Liver (tissue), 3 donors: ENCODE measurements around the gene PTHLH.

Experiments
- EGR1 ChIP-seq, 2 donors: IDR thresholded peaks; 2 replicates each; pipeline ENCODE4 v1.6.1; 2016 to 2018; ENCODE audit warnings: antibody characterized with exemption in 2 of 2, low read depth in 2 of 2
- GABPA ChIP-seq, 2 donors: IDR thresholded peaks in 1 of 2; conservative IDR thresholded peaks in 1 of 2; 2 replicates each; pipeline ENCODE4 v1.6.1; 2016; ENCODE audit warnings: antibody characterized with exemption in 2 of 2, mild to moderate bottlenecking in 1 of 2, moderate library complexity in 1 of 2
- JUND ChIP-seq, 2 donors: IDR thresholded peaks; 2 replicates each; pipeline ENCODE4 v1.6.1; 2016; ENCODE audit warnings: antibody characterized with exemption in 2 of 2
- NR2F2 ChIP-seq: IDR thresholded peaks from 2 replicates; pipeline ENCODE4 v1.6.1; 2016; ENCODE audit warnings: antibody characterized with exemption
- RXRA ChIP-seq, 2 donors: IDR thresholded peaks; 2 replicates each; pipeline ENCODE4 v1.6.1; 2017 to 2018; ENCODE audit warnings: antibody characterized with exemption in 2 of 2, mild to moderate bottlenecking in 1 of 2
- SP1 ChIP-seq: IDR thresholded peaks from 2 replicates; pipeline ENCODE4 v1.6.1; 2018; ENCODE audit warnings: antibody characterized with exemption, mild to moderate bottlenecking
- TAF1 ChIP-seq: conservative IDR thresholded peaks from 2 replicates; pipeline ENCODE4 v1.6.1; 2016; ENCODE audit warnings: antibody characterized with exemption, mild to moderate bottlenecking
- TF ChIP-seq, protein P1 (sequence below): IDR thresholded peaks from 2 replicates; pipeline ENCODE4 v1.6.1; 2016; ENCODE audit warnings: antibody characterized with exemption, mild to moderate bottlenecking
- TF ChIP-seq, protein P2 (sequence below): fragments of 150-350 bp; IDR thresholded peaks from 2 replicates; pipeline ENCODE4 v1.5.1; 2017; ENCODE audit warnings: improper control_type of control experiment, low read depth, low read length; ENCODE audit not compliant: missing input control
- TF ChIP-seq, protein P3 (sequence below): IDR thresholded peaks from 2 replicates; pipeline ENCODE4 v1.6.1; 2016; ENCODE audit warnings: antibody characterized with exemption
- TF ChIP-seq, protein P4 (sequence below): IDR thresholded peaks from 2 replicates; pipeline ENCODE4 v1.6.1; 2016; ENCODE audit warnings: antibody characterized with exemption
- donor health status: healthy.
- donor health status: healthy.

DNA sequence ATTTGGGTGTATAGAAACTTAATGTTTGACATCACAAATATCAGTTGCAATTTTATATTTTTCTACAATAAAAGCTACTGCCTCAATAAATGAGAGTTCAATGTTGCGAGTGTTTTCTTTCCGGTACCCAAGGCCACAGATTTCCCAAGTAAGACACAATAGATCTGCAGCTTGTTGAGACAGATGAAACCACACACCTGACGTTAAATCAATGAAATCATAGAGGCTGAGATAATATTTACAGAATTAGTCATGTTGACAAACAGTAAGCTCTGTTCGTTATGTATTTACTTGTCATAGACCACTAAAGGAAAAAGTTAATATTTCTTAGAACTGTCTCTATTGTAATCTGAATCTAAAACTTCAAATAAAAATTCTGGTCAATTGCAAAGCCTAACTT lies 49.2 kb upstream of the PTHLH start:
- TF ChIP-seq, protein P1, sequence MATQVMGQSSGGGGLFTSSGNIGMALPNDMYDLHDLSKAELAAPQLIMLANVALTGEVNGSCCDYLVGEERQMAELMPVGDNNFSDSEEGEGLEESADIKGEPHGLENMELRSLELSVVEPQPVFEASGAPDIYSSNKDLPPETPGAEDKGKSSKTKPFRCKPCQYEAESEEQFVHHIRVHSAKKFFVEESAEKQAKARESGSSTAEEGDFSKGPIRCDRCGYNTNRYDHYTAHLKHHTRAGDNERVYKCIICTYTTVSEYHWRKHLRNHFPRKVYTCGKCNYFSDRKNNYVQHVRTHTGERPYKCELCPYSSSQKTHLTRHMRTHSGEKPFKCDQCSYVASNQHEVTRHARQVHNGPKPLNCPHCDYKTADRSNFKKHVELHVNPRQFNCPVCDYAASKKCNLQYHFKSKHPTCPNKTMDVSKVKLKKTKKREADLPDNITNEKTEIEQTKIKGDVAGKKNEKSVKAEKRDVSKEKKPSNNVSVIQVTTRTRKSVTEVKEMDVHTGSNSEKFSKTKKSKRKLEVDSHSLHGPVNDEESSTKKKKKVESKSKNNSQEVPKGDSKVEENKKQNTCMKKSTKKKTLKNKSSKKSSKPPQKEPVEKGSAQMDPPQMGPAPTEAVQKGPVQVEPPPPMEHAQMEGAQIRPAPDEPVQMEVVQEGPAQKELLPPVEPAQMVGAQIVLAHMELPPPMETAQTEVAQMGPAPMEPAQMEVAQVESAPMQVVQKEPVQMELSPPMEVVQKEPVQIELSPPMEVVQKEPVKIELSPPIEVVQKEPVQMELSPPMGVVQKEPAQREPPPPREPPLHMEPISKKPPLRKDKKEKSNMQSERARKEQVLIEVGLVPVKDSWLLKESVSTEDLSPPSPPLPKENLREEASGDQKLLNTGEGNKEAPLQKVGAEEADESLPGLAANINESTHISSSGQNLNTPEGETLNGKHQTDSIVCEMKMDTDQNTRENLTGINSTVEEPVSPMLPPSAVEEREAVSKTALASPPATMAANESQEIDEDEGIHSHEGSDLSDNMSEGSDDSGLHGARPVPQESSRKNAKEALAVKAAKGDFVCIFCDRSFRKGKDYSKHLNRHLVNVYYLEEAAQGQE: no peak
- TF ChIP-seq SP1 (no peak), EGR1 (IDR thresholded peaks at IDR 0.05; ENCODE audit: low read depth in 2 of 2) (no peak), JUND (IDR thresholded peaks at IDR 0.05) (no peak), TAF1 (no peak), GABPA (IDR thresholded peaks at IDR 0.05 in 1 of 2, conservative IDR thresholded peaks at IDR 0.05 in 1 of 2) (no peak), NR2F2 (no peak), RXRA (IDR thresholded peaks at IDR 0.05) (no peak)
- TF ChIP-seq, protein P2, sequence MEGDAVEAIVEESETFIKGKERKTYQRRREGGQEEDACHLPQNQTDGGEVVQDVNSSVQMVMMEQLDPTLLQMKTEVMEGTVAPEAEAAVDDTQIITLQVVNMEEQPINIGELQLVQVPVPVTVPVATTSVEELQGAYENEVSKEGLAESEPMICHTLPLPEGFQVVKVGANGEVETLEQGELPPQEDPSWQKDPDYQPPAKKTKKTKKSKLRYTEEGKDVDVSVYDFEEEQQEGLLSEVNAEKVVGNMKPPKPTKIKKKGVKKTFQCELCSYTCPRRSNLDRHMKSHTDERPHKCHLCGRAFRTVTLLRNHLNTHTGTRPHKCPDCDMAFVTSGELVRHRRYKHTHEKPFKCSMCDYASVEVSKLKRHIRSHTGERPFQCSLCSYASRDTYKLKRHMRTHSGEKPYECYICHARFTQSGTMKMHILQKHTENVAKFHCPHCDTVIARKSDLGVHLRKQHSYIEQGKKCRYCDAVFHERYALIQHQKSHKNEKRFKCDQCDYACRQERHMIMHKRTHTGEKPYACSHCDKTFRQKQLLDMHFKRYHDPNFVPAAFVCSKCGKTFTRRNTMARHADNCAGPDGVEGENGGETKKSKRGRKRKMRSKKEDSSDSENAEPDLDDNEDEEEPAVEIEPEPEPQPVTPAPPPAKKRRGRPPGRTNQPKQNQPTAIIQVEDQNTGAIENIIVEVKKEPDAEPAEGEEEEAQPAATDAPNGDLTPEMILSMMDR: no peak
- TF ChIP-seq, protein P3, sequence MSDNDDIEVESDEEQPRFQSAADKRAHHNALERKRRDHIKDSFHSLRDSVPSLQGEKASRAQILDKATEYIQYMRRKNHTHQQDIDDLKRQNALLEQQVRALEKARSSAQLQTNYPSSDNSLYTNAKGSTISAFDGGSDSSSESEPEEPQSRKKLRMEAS: no peak
- TF ChIP-seq, protein P4, sequence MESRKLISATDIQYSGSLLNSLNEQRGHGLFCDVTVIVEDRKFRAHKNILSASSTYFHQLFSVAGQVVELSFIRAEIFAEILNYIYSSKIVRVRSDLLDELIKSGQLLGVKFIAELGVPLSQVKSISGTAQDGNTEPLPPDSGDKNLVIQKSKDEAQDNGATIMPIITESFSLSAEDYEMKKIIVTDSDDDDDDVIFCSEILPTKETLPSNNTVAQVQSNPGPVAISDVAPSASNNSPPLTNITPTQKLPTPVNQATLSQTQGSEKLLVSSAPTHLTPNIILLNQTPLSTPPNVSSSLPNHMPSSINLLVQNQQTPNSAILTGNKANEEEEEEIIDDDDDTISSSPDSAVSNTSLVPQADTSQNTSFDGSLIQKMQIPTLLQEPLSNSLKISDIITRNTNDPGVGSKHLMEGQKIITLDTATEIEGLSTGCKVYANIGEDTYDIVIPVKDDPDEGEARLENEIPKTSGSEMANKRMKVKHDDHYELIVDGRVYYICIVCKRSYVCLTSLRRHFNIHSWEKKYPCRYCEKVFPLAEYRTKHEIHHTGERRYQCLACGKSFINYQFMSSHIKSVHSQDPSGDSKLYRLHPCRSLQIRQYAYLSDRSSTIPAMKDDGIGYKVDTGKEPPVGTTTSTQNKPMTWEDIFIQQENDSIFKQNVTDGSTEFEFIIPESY: no peak
